T47D (cell line): ENCODE results near the gene ARMH3.

Experiments
- DNase-seq, 2 experiments: peaks; one replicate each; pipeline versions ENCODE4 v3.0.0 to v3.0.0-alpha.2; 2011 to 2012; ENCODE audit warnings: low read depth in 1 of 2, low spot score in 1 of 2
- JUND ChIP-seq: IDR thresholded peaks from 2 replicates; pipeline ENCODE4 v1.6.1; 2012; ENCODE audit warnings: low read depth
- in situ Hi-C: cut with HindIII; loops from 2 replicates; pipeline ENCODE4 v1.10.0; 2016; ENCODE audit warnings: low sequenced_read_pairs, low pct_unique_long_range_greater_than_20kb

Gene ARMH3

DNA sequence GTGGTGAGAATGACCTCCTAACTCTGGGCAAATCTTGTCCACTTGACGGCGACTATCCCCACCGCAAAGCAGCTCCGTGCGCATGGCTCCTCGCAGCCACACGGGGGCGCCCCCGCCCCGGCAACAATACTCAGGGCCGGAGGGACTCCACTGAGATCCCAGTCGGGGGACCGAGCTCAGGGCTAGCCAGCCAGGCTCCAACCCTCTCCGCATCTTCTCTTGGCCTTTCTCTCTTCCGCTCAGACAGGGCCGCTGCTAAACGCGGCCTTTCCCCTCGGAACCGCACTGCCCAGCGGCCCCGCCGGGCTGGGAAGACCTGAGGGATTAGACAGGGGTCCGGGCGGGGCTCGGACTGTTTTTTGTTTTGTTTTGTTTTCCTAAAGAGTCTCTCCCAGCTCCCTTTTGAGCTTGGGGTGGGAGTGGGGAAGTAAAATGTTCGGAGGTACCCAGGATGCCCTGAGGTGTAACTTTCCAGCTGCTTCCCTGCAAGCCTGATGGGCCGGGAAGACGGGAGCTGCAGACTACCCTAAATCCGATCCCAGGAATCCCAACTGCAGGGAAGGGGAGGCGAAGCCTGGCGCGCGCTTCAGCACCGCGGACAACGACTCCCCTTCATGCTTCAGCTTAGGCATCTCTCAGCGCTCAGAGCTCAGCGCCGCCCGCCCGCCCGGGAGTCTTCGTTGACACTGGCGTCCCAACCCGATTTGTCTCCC is 215.1 kb downstream of the ARMH3 start:
- TF ChIP-seq JUND = no peak
- peak; percentile 80 to 91 for DNase-seq
- in situ Hi-C loops = no loop called here

DNA sequence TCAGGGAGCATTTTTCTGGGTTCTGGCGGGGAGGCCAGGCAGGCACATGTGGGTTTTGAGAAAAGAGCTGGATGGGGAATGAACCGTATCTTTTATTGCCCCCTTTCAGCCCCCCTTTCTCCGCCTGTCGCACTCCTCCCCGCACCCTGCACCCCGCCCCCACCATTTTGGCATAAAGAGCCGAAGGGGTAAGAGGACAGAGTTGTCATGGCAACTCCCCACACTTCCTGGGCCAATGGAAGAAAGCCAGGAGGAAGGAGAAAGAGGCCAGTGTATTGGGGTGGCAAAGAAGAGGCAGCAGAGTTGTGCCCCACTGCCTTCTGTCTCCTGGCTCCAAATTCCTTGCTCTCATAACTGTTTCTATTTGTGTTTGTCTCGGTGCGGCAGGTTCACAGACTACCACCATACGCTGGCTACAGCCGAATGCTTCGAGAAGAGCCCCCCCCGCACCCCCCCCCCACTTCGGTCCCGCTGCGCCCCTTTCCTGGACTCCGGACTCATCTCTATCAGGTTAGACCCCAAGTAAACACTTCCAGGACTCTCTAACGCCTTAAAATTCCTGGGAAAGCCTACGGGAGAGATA is 215.8 kb downstream of the ARMH3 start:
- in situ Hi-C loops = no loop called here
- no peak for DNase-seq

DNA sequence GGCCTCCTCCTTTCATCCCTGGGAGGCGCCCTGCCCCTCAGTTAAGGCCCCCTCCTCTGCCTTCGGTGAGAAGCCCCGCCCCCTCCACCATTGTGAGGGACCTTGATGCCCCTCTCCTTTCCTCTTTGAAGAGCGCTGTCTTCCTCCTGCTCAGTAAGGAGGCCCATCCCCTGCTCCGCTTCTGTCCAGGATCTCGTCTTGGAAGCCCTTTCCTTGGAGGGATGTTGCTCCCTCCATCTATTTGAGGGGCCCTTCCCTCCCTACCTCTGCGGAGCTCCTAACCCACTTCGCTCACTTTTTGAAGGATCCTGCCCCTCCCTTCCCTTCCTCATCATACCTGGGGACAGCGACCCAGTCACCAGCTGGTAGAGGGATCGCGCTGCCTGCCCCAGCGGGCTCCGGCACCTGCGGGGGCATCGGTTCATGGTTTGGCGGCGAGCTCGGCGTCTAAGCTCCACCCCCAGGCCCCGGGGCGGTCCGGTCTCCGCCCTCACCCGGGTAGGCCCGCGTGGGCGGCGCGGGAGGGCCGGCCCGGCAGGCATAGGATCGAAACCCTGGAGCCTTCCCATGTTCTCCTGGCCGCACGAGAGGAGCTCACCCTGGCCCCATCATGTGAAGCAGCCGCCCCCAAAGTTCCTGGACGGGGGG is 216.4 kb downstream of the ARMH3 start:
- TF ChIP-seq JUND = no peak
- in situ Hi-C loops = no loop called here
- peak in 1 of 2 experiments; percentile 45 for DNase-seq

More for the DNA sequence above, 215.8 kb downstream of the ARMH3 start:
- no peak for TF ChIP-seq JUND

DNA sequence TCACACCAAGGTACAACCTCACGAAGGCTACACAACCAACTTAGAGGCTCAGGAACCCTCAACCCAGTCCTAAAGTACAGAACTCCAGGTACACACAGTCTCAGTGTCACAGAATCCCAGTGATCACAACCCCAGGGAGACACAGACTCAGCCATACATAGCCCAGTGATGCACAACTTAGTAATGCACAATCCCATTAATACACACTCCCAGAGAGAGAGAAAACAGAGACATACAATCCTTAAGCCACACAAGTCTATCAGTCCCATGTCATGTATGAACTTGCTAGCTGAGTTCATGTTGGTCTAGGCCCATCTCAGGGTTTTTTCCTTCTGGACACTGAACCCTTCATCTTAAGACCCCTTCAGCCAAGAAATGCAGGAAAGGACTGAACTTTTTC is 217.0 kb downstream of the ARMH3 start:
- in situ Hi-C loops = no loop called here
- TF ChIP-seq JUND = no peak
- no peak for DNase-seq

DNA sequence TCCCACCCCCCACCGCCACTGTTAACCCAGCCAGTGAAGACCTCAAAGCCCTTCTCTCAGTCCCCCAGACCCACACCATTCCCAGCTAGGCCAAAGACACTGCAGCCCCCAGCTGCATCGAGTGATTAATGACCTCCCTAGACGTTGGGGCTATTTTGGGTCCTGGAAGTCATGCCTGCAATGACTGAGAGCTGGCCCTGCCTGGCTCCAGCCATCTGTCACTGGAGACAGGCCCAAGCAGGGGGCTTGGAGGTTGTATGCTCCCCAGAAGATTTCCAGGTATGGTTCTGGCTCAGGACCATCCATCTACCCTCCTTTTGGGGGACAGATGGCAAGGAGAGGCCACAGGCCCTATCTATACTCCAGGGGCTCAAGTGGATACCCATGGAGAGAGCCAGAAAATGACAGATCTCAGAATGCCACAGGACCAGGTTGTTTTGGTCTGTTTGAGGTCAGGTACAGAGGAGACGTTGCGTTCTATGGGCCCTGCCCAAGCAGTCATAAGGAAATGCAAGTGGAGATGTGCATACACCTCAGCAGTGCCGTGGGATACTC is 217.5 kb downstream of the ARMH3 start:
- in situ Hi-C loops = no loop called here
- no peak for DNase-seq
- no peak for TF ChIP-seq JUND

DNA sequence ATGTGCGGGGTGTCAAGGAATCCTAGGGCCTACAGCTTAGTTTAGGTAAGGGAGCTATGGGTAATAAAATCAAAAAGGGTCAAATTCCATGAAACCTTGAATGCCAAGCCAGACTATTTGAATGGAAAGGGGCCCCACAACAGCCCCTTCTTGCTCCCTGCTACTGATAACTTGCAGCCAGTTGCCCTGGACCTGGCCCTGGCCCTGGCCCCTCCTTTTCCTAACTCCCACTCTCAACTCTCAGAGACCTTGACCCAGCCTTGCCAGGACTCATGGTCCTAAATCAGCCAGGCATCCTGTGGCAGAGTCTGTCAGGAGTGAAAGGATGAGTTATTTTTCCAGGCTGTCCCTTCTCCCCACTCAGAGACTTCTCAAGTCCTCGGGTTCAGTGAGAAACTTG is 218.2 kb downstream of the ARMH3 start:
- no peak for TF ChIP-seq JUND
- in situ Hi-C loops = no loop called here
- no peak for DNase-seq

DNA sequence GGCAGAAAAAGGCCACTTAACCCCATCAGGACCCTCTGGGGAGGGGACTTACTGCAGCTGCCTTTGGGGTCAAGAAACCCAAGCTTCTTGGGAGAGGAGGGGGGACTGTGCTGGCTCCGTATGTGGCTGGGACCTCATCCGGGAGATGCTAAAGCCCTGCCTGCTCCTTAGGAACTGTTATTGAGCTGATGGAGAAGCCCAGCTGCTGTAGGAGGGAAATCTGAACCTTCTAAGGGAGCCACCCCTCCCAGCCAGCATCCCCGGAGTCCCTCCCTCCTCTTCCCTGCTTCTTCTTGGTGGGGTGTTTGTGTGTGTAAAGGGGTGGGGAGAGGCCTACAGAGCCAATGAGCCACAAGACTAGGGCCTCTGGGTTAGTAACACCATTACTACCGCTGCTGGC is 220.6 kb downstream of the ARMH3 start:
- in situ Hi-C loops = no loop called here

DNA sequence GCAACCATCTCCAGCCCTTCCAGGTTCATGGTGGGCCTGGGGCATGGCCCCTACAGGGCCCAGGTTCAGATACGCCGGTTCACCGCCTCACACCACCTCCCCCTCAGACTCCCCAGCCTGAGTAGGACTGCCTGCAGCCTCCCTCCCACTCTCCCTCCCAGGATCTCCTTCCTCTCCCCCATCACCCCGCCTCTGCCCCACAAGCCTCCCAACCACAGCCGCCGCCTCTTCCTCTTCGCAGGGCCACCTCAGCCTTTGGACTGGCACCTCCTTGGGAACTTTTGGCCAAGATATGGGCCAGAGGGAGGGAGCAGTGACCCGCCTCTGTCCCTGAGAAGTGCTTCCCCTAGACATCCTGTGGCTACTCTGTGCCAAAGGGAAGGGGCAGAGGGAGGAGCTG is 221.6 kb downstream of the ARMH3 start:
- no peak for TF ChIP-seq JUND
- no peak for DNase-seq
- in situ Hi-C loops = no loop called here

More for the DNA sequence above, 220.6 kb downstream of the ARMH3 start:
- TF ChIP-seq JUND = no peak
- DNase-seq = no peak

DNA sequence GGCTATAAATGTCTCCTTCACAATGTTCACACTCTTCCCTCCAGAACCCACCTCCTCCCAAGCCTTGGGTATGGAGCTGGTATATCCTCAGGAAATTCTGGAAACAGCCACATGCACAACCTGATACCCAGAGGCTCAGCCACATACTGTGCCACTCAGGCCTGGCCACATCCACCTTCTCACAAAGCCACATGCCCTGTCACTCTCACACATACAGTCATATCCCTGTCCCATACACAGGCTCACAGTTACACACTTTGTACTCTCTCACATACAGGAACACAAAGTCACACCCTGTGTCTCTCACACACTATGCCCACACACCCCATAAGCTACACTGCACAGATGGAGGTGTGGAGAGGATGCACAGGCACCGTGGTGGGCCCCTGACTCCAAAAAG is 222.5 kb downstream of the ARMH3 start:
- no peak for TF ChIP-seq JUND
- in situ Hi-C loops = no loop called here

DNA sequence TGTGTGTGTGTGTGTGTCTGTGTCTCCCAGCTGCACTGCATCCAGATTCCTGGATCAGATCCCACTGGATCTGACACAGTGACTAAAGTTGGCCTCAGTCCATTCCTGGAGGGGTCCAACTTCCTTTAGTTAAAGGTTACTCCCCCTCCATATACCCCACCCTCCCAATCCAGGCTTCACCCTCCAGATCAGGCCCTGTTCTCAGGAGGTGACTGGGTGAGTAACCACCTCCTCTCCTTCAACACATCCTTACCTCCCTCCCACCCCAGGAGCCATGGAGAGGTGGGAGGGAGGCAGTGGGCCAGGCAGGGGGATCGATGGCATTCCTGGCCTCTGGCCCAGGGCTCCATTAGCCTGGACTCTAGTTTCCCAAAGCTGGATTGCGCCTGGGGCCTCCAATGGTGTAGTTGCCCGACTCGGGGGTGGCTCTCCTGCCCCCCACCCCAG is 223.6 kb downstream of the ARMH3 start:
- no peak for TF ChIP-seq JUND
- in situ Hi-C loops = no loop called here
- DNase-seq = no peak

More for the DNA sequence above, 222.5 kb downstream of the ARMH3 start:
- no peak for DNase-seq

DNA sequence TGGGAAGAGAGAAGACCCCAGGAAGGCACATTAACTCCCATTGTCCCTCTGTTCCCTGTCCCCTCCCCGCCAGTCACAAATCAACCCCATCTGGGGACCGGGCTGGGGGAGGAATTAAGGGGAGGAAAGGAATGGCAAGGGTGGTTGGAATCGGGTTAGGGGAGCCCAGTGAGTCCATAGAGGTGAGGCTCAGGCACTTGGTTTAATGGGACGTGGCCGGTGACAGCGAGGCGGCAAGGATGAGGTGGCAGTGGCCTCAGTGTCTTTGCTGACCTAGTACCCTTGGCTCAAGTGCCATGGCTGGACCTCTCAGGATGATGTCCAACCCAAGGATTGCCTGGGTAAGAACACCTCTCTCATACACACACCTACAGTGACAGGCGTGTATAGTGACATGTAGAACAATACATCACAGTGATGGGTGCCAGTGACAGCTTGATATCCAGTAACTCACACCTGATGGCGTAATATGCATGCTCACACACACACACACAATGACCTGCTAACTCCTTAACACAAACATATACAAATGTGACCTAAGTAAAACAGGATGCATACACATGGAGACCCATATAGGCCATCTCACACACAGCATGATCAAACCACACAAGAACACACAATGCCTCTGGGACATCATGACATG is 224.7 kb downstream of the ARMH3 start:
- TF ChIP-seq JUND = no peak
- DNase-seq = no peak
- in situ Hi-C loops = no loop called here

DNA sequence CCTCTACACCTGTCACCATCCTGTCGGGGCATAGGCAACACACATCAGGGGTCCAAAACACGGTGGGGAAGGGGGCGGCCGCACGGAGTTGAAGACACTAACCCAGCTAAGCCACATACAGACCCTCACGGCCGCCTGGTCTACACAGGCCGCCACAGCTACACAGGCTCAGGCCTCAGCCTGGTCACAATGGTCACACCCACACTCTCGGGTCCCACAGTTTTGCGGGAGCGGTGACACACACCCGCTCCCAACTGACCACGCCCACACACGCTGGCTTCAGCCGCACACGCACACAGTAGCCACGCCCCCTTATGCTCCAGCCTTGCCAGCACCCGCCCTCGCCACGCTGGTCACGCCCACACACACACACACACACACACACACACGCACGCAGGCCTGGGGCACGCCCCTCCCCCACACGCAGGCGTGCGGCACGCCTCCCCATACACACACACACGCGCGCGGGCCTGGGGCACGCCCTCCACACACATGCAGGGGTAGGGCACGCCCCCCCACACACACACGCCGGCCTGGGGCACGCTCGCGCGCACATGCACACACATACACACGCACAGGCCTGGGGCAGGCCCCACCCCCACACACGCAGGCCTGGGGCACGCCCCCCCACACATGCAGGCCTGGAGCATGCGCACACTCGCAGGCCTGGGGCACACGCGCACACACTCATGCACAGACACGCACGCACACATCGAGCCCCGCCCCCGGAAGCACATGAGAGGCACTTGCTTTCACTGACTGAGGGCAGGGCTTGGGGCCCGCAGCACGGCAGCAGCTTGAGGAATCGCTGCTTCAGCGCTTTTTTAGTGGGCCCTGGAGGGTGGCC is 225.4 kb downstream of the ARMH3 start:
- in situ Hi-C loops = no loop called here
- peak; percentile 96 to 98 for DNase-seq
- no peak for TF ChIP-seq JUND
